Measurements from ENCODE around the gene WNT11.

Gene WNT11

DNA sequence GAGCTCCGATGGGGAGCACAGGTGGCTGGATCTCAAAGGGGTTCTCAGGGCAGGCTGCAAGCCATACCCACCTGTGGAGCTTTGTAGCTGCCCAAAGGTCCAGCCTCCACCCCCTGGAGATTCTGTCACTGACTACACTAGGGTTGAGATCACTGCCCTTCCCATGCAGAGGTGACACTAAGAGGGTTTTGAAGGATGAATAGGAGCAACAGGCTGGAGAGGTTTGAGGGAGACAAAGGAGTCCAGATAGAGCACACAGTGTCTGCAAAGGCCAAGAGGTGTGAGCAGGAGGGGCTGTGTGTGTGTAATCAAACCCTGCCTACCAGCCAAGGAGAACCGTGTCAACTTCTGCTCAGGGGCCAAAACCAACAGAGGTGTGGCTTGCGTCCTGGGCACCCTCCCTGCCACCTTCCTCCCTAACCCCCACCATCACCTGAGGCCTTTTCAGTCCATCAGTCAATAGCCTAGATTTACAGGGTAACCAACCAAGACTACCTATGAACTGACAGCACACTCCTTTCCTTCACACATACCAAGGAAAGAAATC lies 43.0 kb upstream of the WNT11 start:
- TF ChIP-seq, protein P1, sequence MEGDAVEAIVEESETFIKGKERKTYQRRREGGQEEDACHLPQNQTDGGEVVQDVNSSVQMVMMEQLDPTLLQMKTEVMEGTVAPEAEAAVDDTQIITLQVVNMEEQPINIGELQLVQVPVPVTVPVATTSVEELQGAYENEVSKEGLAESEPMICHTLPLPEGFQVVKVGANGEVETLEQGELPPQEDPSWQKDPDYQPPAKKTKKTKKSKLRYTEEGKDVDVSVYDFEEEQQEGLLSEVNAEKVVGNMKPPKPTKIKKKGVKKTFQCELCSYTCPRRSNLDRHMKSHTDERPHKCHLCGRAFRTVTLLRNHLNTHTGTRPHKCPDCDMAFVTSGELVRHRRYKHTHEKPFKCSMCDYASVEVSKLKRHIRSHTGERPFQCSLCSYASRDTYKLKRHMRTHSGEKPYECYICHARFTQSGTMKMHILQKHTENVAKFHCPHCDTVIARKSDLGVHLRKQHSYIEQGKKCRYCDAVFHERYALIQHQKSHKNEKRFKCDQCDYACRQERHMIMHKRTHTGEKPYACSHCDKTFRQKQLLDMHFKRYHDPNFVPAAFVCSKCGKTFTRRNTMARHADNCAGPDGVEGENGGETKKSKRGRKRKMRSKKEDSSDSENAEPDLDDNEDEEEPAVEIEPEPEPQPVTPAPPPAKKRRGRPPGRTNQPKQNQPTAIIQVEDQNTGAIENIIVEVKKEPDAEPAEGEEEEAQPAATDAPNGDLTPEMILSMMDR (IDR thresholded peaks at IDR 0.05; ENCODE audit: borderline replicate concordance, control extremely low read depth, extremely low read depth, insufficient read depth, missing control alignments): no peak
- in situ Hi-C loops (cut with MboI; ENCODE audit: low sequenced_read_pairs, unreplicated experiment): no loop called here
- DNase-seq (ENCODE audit: low spot score): no peak

DNA sequence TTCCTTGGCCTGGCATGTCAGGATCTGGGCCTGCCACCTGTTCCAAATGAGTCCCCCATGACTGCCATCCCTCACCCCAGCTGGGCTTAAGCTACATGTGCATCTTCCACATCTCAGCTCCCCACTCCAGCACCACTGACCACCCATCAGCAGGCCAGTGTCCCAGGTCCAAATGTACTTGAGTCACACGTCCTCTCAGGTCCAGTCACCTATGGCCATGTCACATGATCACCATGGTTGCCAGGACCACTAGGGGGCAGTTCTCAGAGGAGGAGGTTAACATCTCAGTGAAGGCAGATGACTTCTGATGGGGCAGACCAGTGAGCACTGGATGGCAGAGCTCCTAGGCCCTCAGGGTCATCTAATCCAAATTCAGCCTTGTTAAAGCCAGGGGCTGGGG lies 41.9 kb upstream of the WNT11 start:
- no peak for DNase-seq (ENCODE audit: low spot score)
- in situ Hi-C loops (cut with MboI; ENCODE audit: low sequenced_read_pairs, unreplicated experiment): no loop called here
- TF ChIP-seq, protein P1 (IDR thresholded peaks at IDR 0.05; ENCODE audit: borderline replicate concordance, control extremely low read depth, extremely low read depth, insufficient read depth, missing control alignments): no peak

DNA sequence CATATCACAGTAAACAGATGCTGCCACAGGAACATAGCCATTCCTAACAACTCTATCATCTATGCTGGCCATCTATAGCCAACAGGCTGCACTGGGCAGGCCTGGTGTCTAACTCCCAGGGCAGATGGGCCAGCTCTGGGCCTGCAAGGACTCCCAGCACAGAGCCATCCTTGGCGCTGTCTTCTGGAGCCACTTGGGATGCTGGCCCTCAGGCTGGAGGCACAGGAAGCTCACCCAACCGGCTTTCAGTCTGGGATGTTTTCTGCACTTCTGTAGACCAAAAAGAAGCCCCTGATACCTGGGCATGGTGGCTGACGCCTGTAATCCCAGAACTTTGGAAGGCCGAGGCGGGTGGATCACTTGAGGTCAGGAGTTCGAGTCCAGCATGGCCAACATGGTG lies 40.8 kb upstream of the WNT11 start:
- in situ Hi-C loops (cut with MboI; ENCODE audit: low sequenced_read_pairs, unreplicated experiment): no loop called here
- TF ChIP-seq, protein P1 (IDR thresholded peaks at IDR 0.05; ENCODE audit: borderline replicate concordance, control extremely low read depth, extremely low read depth, insufficient read depth, missing control alignments): no peak
- DNase-seq (ENCODE audit: low spot score): no peak

DNA sequence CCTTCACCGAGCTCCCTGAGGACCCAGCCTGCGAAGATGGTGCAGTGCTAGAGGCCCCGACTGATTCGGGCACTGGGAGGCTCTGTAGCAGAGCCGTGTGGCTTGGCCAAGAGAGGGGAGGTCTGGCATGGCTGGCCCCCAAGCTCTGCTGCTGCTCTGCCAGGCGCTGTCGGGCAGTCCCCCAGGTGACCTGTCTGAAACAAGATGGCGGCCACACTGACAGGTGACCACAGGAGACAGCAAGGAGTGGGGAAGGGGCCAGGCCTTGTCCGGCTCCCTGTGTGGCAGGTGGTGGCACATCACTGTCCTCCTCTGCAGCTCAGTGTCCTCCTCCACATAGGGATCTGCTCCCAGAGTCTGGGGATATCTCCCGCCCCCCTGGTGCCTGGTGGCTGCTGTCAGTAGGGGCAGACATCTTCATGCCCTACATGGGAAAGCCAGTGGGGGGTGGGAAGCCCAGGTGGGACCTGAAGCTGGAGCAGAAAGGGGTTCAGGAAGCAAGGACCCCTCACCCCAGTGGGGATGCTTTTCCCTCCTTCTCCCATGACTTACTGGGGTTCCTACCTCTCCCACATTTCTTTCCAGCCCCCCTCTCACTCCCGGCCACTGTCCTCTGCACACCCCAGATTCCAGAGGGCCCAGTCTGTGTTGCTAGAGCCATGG lies 40.1 kb upstream of the WNT11 start:
- DNase-seq (ENCODE audit: low spot score): no peak
- in situ Hi-C loops (cut with MboI; ENCODE audit: low sequenced_read_pairs, unreplicated experiment): no loop called here
- TF ChIP-seq, protein P1 (IDR thresholded peaks at IDR 0.05; ENCODE audit: borderline replicate concordance, control extremely low read depth, extremely low read depth, insufficient read depth, missing control alignments): no peak

DNA sequence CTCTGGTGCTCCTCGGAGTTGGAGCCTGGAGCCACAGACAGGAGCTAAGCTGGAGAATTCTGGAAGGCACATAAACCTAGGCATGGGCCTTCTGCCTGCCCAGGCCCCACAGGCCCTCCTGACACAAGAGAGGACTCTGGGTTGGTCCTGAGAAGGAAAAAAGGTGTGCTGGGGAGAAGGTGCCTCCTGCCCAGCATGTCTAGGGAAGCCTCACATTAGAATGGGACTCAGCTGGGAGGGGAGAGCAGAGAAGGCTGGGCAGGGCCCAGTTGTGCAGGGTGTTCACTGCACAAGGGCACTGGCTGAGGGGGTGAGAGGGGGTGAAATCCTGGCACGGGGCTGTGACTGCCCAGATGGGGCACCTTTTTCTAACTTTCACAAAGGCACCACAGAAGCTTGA lies 39.4 kb upstream of the WNT11 start:
- TF ChIP-seq, protein P1 (IDR thresholded peaks at IDR 0.05; ENCODE audit: borderline replicate concordance, control extremely low read depth, extremely low read depth, insufficient read depth, missing control alignments): no peak
- in situ Hi-C loops (cut with MboI; ENCODE audit: low sequenced_read_pairs, unreplicated experiment): no loop called here
- DNase-seq (ENCODE audit: low spot score): no peak

DNA sequence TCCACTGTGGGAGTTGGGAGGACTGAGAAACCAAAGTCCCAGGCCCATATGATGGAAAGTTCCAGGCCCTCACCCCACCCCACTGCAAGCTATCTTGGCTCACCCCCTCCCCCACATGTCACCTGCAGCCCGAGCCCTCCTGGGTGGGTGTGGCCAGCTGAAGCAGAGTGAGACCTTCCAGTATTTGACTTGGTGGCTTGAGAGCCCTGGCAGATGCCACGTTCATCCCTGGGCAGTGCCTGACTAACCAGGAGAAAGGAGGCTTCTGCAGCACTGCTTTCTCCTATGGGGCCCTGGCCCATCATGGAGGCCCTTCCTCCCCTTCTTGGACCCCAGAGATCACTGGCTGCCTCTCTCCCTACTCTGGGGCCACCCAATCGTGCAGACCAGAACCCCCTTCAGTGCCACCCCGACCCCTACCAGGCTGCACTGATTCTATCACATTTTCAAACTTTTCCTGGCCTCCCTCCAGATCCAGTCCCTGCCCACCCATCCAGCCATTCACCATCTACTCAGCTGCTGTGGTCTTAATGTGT lies 38.1 kb upstream of the WNT11 start:
- TF ChIP-seq, protein P1 (IDR thresholded peaks at IDR 0.05; ENCODE audit: borderline replicate concordance, control extremely low read depth, extremely low read depth, insufficient read depth, missing control alignments): no peak
- in situ Hi-C loops (cut with MboI; ENCODE audit: low sequenced_read_pairs, unreplicated experiment): no loop called here
- no peak for DNase-seq (ENCODE audit: low spot score)

Measured in GM13976 (cell line).